ENCODE results near the gene DNTTIP2.

The DNTTIP2 gene

DNA sequence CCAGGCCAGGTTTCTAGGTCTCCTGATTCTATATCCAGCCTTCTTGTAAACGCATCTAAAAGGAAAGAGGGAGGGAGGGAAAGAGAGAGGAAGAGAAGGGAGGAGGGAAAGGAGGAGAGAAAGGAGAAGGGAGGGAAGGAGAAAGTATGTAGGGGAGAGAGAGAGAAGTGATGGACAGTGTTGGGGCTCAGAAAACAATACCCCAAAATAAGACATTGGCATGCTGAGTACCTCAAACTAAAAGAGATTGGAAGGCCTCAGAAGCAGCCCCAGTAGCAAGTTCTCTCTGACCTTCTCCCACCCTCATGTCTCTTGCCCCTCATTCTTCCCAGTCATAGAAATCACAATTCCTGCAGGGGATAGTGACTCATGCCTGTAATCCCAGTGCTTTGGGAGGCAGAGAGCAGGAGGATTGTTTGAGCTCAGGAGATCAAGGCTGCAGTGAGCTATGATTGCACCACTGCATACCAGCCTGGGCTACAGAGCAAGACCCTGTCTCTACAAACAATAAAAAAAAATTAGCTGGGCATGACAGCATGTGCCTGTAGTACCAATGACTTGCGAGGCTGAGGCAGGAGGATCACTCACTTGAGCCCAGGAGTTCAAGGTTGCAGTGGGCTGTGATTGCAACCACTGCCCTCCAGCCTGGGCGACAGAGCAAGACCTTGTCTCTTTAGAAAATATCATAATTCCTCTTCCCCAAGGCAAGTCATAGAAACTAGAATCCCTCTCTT, 51.2 kb downstream of the DNTTIP2 start:
- ChIA-PET CTCF (interaction anchor here (0.8 to 11.2 kb wide), 7 partner anchors 13 to 650 kb away, joined by 3 to 81 read pairs (median 5); no protein-coding TSS in a partner anchor), POLR2A (no interaction called here)
- DNase-seq (ENCODE audit: low read depth, low spot score), result no peak
- H3K4me3 ChIP-seq (ENCODE audit: low read depth, low read length), result no peak overlapping the region
- TF ChIP-seq, protein P1, sequence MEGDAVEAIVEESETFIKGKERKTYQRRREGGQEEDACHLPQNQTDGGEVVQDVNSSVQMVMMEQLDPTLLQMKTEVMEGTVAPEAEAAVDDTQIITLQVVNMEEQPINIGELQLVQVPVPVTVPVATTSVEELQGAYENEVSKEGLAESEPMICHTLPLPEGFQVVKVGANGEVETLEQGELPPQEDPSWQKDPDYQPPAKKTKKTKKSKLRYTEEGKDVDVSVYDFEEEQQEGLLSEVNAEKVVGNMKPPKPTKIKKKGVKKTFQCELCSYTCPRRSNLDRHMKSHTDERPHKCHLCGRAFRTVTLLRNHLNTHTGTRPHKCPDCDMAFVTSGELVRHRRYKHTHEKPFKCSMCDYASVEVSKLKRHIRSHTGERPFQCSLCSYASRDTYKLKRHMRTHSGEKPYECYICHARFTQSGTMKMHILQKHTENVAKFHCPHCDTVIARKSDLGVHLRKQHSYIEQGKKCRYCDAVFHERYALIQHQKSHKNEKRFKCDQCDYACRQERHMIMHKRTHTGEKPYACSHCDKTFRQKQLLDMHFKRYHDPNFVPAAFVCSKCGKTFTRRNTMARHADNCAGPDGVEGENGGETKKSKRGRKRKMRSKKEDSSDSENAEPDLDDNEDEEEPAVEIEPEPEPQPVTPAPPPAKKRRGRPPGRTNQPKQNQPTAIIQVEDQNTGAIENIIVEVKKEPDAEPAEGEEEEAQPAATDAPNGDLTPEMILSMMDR (IDR thresholded peaks at IDR 0.05; ENCODE audit: insufficient read depth, low read length, missing control alignments), result no peak

DNA sequence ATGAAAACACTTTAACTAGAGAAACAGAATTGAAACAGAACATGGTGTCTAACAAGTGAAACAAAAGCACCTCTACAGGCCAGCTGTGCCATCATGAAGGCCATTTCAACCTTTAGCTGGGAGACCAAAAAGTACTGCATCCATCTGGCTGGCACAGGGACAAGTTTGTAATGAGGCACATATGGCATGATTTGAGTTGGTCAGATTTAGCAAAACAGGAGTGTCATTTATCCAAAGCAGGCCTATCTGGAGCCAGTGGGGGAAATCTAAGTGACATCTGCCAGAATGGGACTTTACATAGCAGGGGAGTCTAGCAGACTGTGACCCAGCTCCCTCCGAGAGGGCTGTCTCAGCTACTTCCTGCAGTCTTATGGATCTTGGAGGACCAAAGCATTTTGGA, 51.9 kb downstream of the DNTTIP2 start:
- ChIA-PET CTCF (interaction anchor here (1.0 to 11.2 kb wide), 4 partner anchors 12 to 198 kb away, joined by 3 to 81 read pairs (median 20); no protein-coding TSS in a partner anchor), POLR2A (no interaction called here)
- H3K4me3 ChIP-seq (ENCODE audit: low read depth, low read length), result no peak overlapping the region
- DNase-seq (ENCODE audit: low read depth, low spot score), result no peak
- TF ChIP-seq, protein P1 (IDR thresholded peaks at IDR 0.05; ENCODE audit: insufficient read depth, low read length, missing control alignments), result no peak

DNA sequence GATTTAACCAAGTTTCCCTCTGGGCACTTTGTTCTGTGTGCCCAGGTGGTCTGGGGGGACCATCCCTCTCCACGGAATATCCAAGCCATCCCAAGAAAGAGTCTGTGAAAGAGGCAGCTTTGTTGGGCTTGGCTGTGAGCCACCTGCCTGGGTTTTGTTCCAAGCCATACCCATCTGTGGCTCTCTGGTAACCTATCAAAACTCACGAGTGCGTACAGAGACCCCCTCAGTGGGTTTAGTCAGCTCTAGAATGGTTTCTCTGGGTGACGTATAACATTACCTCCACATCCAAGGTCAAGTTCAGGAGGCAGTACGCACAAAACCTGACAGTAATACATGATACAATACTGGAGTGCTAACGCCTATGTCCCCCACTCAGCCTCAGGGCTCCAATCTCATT, 54.2 kb downstream of the DNTTIP2 start:
- DNase-seq (ENCODE audit: low read depth, low spot score), result no peak
- CTCF ChIA-PET, result interaction anchor here (0.5 to 11.2 kb wide), 5 partner anchors 10 to 210 kb away, joined by 3 to 81 read pairs (median 4); no protein-coding TSS in a partner anchor
- H3K4me3 ChIP-seq (ENCODE audit: low read depth, low read length), result no peak overlapping the region
- POLR2A ChIA-PET, result interaction anchor here (0.6 kb wide), 1 partner anchor 154 kb away, joined by 3 read pairs; no protein-coding TSS in a partner anchor
- TF ChIP-seq, protein P1 (IDR thresholded peaks at IDR 0.05; ENCODE audit: insufficient read depth, low read length, missing control alignments), result no peak

DNA sequence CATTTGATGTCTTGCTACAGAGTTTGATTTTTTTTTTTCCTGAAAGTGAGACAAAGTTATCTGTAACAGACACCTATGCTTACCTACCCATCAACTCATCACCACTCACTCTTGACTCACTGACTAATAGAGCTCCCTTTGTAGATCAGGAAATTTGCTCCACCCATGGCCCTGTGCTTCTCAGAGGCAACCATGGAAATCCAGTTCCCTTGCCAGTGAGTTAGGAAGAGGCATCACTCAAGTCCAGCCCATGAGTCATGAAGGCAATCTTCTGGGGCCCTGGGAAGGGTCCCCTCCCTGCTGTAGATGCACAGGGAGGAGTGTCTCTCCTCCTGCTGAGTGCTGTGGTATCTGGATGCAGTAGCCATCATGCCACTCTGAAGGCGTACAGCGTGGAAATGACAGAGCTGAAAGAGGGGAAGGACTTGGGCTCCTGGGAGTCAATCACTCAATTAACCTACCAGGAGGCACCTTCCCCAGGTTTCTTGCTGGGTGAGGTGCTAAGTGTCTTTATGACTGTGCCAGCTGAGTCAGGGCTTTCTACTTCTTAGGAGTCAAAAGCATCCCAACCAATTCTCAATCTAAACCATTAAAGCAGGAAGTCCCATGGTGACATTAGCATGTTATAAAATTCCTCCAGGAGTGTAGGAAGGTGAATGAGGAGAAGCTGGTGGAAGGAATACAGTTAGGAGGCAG, 56.1 kb downstream of the DNTTIP2 start:
- TF ChIP-seq, protein P1 (IDR thresholded peaks at IDR 0.05; ENCODE audit: insufficient read depth, low read length, missing control alignments), result no peak
- CTCF ChIA-PET, result interaction anchor here (1.0 to 11.2 kb wide), 4 partner anchors 8 to 513 kb away, joined by 3 to 81 read pairs (median 18); no protein-coding TSS in a partner anchor
- no peak overlapping the region for H3K4me3 ChIP-seq (ENCODE audit: low read depth, low read length)
- POLR2A ChIA-PET, result no interaction called here
- no peak for DNase-seq (ENCODE audit: low read depth, low spot score)

DNA sequence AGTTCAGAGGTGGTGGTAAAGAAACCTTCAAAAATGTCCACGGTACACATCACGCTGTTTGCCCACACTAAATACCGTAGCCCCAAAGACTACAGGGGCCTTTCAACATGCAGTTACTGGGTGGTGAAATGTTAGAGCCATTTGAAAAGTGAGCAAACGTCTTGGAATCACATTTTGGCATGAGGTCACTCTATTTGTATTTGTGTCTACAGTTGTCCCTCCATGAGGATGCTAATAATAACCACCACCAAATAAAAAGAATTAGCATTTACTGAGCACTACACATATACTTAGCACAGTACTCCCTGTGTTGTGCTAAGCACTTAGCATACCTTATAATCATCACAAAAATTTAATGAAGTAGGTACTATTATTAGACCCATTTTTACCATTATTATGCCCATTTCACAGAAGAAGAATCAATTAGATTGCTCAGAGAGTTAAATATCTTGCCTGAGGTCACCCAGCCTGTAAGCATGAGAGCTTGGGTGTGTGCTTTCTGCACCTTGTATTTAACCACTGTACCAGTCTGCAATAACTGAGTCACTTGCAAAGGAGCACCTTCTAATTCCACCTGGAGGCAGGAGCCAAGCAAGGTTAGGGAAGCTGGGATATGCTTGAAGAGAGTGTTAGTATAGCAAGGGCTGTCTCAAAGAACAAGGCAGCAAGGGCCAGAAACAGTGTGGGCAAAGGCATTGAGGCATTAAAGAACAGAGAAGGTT, 57.4 kb downstream of the DNTTIP2 start:
- DNase-seq (ENCODE audit: low read depth, low spot score), result no peak
- TF ChIP-seq, protein P1 (IDR thresholded peaks at IDR 0.05; ENCODE audit: insufficient read depth, low read length, missing control alignments), result no peak
- ChIA-PET CTCF (interaction anchor here (1.8 to 5.9 kb wide), 2 partner anchors 22 to 192 kb away, joined by 6 to 34 read pairs; no protein-coding TSS in a partner anchor), POLR2A (no interaction called here)
- H3K4me3 ChIP-seq (ENCODE audit: low read depth, low read length), result no peak overlapping the region

All from AG04449 (cell line).